B cell (primary cell): ENCODE data around the gene DYRK3. TPM values are rescaled to one million over a fixed set of nuclear protein-coding genes. Genes with fewer than 3 reads are reported as not detected.

Experiments used
- ATAC-seq: fragments of 200-7000 bp; cut with Tn5 transposase; one replicate; pipeline ENCODE4 v1.10.0; 2021; ENCODE audit warnings: low read depth, mild to moderate bottlenecking, moderate number of reproducible peaks, moderate library complexity
- CTCF ChIA-PET: fragments of 350-600 bp; sonication (Branson Sonifier 250); formaldehyde crosslinking; loops from one replicate; lab custom pipeline; 2021; ENCODE audit warnings: antibody characterized with exemption, inconsistent platforms; lab: Charles Lee
- POLR2A ChIA-PET: fragments of 350-600 bp; sonication (Branson Sonifier 250); formaldehyde crosslinking; loops from one replicate; lab custom pipeline; 2021; ENCODE audit warnings: antibody characterized with exemption; lab: Charles Lee
- DNase-seq: peaks from one replicate; pipeline ENCODE4 v3.0.0; 2013
- H2AFZ ChIP-seq: 2 replicates; pipeline ENCODE4 v1.6.1; 2012; ENCODE audit warnings: mild to moderate bottlenecking, low read depth, low read length; ENCODE audit not compliant: insufficient read depth, poor library complexity, severe bottlenecking
- H3K27ac ChIP-seq, 2 donors: 1 replicate in 1 of 2; 2 replicates in 1 of 2; pipeline ENCODE4 v1.5.1; 2012 to 2013; ENCODE audit warnings: low read length in 2 of 2, mild to moderate bottlenecking in 2 of 2, moderate library complexity in 1 of 2
- H3K27me3 ChIP-seq, 4 experiments: fragments of 200-600 bp in 1 of 4; sonication (generic) in 1 of 4; replicated peaks in 1 of 4; 1 replicate in 2 of 4; 2 replicates in 2 of 4; pipeline versions ENCODE4 v1.6.1 to v1.7.0; 2013 to 2016; ENCODE audit warnings: low read length in 3 of 4, mild to moderate bottlenecking in 2 of 4, mixed read lengths in 1 of 4, moderate library complexity in 1 of 4; ENCODE audit not compliant: insufficient read depth in 4 of 4, control insufficient read depth in 3 of 4; ENCODE audit errors: control extremely low read depth in 1 of 4
- H3K36me3 ChIP-seq, 2 experiments: replicated peaks in 1 of 2; 1 replicate in 1 of 2; 2 replicates in 1 of 2; pipeline versions ENCODE4 v1.6.1 to v1.7.1; 2013; ENCODE audit warnings: low read length in 1 of 2; ENCODE audit not compliant: insufficient read depth in 2 of 2, control insufficient read depth in 1 of 2; ENCODE audit errors: control extremely low read depth in 1 of 2, extremely low read depth in 1 of 2
- H3K4me1 ChIP-seq, 2 donors: fragments of 200-600 bp in 1 of 2; sonication (generic) in 1 of 2; 1 replicate in 1 of 2; 2 replicates in 1 of 2; pipeline versions ENCODE4 v1.5.1 to v1.6.1; 2013 to 2017; ENCODE audit warnings: low read length in 2 of 2; ENCODE audit not compliant: control insufficient read depth in 2 of 2, insufficient read depth in 2 of 2
- H3K4me2 ChIP-seq: replicated peaks from 2 replicates; pipeline ENCODE3; 2012; ENCODE audit warnings: mild to moderate bottlenecking, low read depth, low read length; ENCODE audit not compliant: poor library complexity, severe bottlenecking
- H3K4me3 ChIP-seq, 5 experiments: fragments of 200-600 bp in 1 of 5; sonication (generic) in 1 of 5; 1 replicate in 3 of 5; 2 replicates in 2 of 5; pipeline versions ENCODE4 v1.5.1 to v1.7.0; 2011 to 2016; ENCODE audit warnings: low read length in 4 of 5, mild to moderate bottlenecking in 4 of 5, low read depth in 2 of 5, control low read depth in 1 of 5, moderate library complexity in 1 of 5; ENCODE audit not compliant: insufficient read depth in 1 of 5; ENCODE audit errors: control extremely low read depth in 1 of 5, extremely low read depth in 1 of 5
- H3K79me2 ChIP-seq: fragments of 200-600 bp; sonication (generic); one replicate; pipeline ENCODE4 v1.6.0; 2016; ENCODE audit warnings: low read length; ENCODE audit not compliant: control insufficient read depth, insufficient read depth
- H3K9ac ChIP-seq: fragments of 200-600 bp; sonication (generic); 2 replicates; pipeline ENCODE4 v1.6.1; 2017; ENCODE audit warnings: mild to moderate bottlenecking, low read length, moderate library complexity
- H3K9me3 ChIP-seq, 3 donors: one replicate each; pipeline versions ENCODE4 v1.6.1 to v1.7.1; 2013; ENCODE audit warnings: low read length in 2 of 3; ENCODE audit not compliant: control insufficient read depth in 2 of 3, insufficient read depth in 1 of 3; ENCODE audit errors: control extremely low read depth in 1 of 3
- H4K20me1 ChIP-seq: 2 replicates; pipeline ENCODE4 v1.6.0; 2012; ENCODE audit warnings: mild to moderate bottlenecking, low read length; ENCODE audit not compliant: insufficient read depth, control insufficient read depth, poor library complexity, severe bottlenecking
- H3K27ac Mint-ChIP-seq: one replicate; pipeline ENCODE4 v1.8.0; 2021; ENCODE audit warnings: mixed read lengths
- H3K27me3 Mint-ChIP-seq: one replicate; pipeline ENCODE4 v1.8.0; 2021; ENCODE audit warnings: mixed read lengths
- H3K4me1 Mint-ChIP-seq: one replicate; pipeline ENCODE4 v1.8.0; 2021; ENCODE audit warnings: mixed read lengths
- H3K4me3 Mint-ChIP-seq: one replicate; pipeline ENCODE4 v1.8.0; 2021; ENCODE audit warnings: mixed read lengths
- H3K9me3 Mint-ChIP-seq: one replicate; pipeline ENCODE4 v1.8.0; 2022; ENCODE audit warnings: mixed read lengths; ENCODE audit not compliant: insufficient read depth
- CTCF ChIP-seq: fragments of 200-600 bp; IDR thresholded peaks from one replicate; pipeline ENCODE4 v1.8.0; 2022; ENCODE audit warnings: antibody characterized with exemption, mild to moderate bottlenecking
- EZH2 ChIP-seq: IDR thresholded peaks from 2 replicates; pipeline ENCODE4 v1.6.1; 2012; ENCODE audit warnings: borderline replicate concordance, low read depth, mild to moderate bottlenecking, moderate library complexity, low read length; ENCODE audit not compliant: insufficient read depth, poor library complexity, severe bottlenecking
- WGBS: methylation state at CpG from one replicate; pipeline ENCODE4 v1.1.5; 2013; ENCODE audit warnings: missing lambda C conversion rate; ENCODE audit not compliant: insufficient coverage; 5-methylcytosine and 5-hydroxymethylcytosine counted together
- intact Hi-C: fragments of 100-400 bp; cut with micrococcal nuclease; formaldehyde crosslinking; loops from one replicate; pipeline ENCODE4 v1.10.0; 2022
- polyA plus RNA-seq: library from polyadenylated mRNA; depleted of rRNA; stranded (reverse); fragments of >200 nt; gene quantifications from 2 replicates; pipeline ENCODE4 v1.2.3, GENCODE V29; 2012
- total RNA-seq, 2 donors: library from RNA; stranded (reverse); fragments of 120-200 nt in 1 of 2; gene quantifications; 1 replicate in 1 of 2; 2 replicates in 1 of 2; pipeline versions ENCODE4 v1.2.3 to v1.2.4, GENCODE V29; 2013 to 2022

DYRK3 gene
- total and polyA plus RNA-seq, 2 donors (not counting 1 experiment from before 2014, with no cell fraction given), result 0.30 TPM; not detected in 1

- no peak overlapping the region for H3K4me3 ChIP-seq
- ChIA-PET POLR2A (no interaction called here), CTCF (interaction anchor here (1.5 to 5.2 kb wide), 2 partner anchors 45 to 101 kb away, joined by 5 to 26 read pairs; no protein-coding TSS in a partner anchor)
- peaks cover 5 to 90% of the 10 kb centered on the region in 2 experiments for H3K36me3 ChIP-seq
- DNase-seq (no peak), ATAC-seq (peak; percentile 33)
- peak overlapping the region; percentile 73 for H3K27ac Mint-ChIP-seq
- H3K4me3 Mint-ChIP-seq, result no peak overlapping the region
- H3K27me3 Mint-ChIP-seq, result no peaks in the 10 kb centered on the region
- intact Hi-C loops, result no loop called here
- no peaks in the 10 kb centered on the region for H3K4me1 ChIP-seq
- peak overlapping the region in 1 of 2 donors; percentile 9 for H3K27ac ChIP-seq
- 48% methylated on average over 2 of the region's 8 CpGs for WGBS
- no peaks in the 10 kb centered on the region for H3K9me3 ChIP-seq
- H2AFZ ChIP-seq, result no peak overlapping the region
- H3K9me3 Mint-ChIP-seq, result no peaks in the 10 kb centered on the region
- peaks cover 34% of the 10 kb centered on the region for H4K20me1 ChIP-seq
- H3K27me3 ChIP-seq, result no peaks in the 10 kb centered on the region
- no peak overlapping the region for H3K4me2 ChIP-seq
- TF ChIP-seq CTCF (peak; percentile 66), EZH2 (no peak)
- peaks cover 8% of the 10 kb centered on the region for H3K79me2 ChIP-seq
- H3K4me1 Mint-ChIP-seq, result peaks cover 7% of the 10 kb centered on the region
- H3K9ac ChIP-seq, result no peak overlapping the region
Observed at GRCh38 chr1:206590025-206590758, 45.1 kb upstream of the DYRK3 start.

GRCh38 chr1:206591226-206591625, 44.1 kb upstream of the DYRK3 start:
- ATAC-seq (no peak), DNase-seq (no peak)
- no peak overlapping the region for H3K4me3 ChIP-seq
- peaks cover 23% of the 10 kb centered on the region for H4K20me1 ChIP-seq
- ChIA-PET POLR2A (no interaction called here), CTCF (interaction anchor here (0.7 to 5.2 kb wide), 10 partner anchors 8 to 392 kb away, joined by 3 to 26 read pairs (median 6); no protein-coding TSS in a partner anchor)
- no peak overlapping the region for H2AFZ ChIP-seq
- intact Hi-C loops, result no loop called here
- WGBS, result 89% methylated on average over 1 of the region's 5 CpGs
- no peak overlapping the region for H3K4me2 ChIP-seq
- no peaks in the 10 kb centered on the region for H3K9me3 Mint-ChIP-seq
- peaks cover 7% of the 10 kb centered on the region for H3K4me1 Mint-ChIP-seq
- H3K27me3 ChIP-seq, result no peaks in the 10 kb centered on the region
- H3K9me3 ChIP-seq, result no peaks in the 10 kb centered on the region
- TF ChIP-seq EZH2 (no peak), CTCF (no peak)
- H3K4me3 Mint-ChIP-seq, result no peak overlapping the region
- no peak overlapping the region for H3K9ac ChIP-seq
- H3K27ac Mint-ChIP-seq, result peak overlapping the region; percentile 22
- H3K27me3 Mint-ChIP-seq, result no peaks in the 10 kb centered on the region
- H3K4me1 ChIP-seq, result no peaks in the 10 kb centered on the region
- H3K79me2 ChIP-seq, result no peaks in the 10 kb centered on the region
- peaks cover 0 to 90% of the 10 kb centered on the region in 2 experiments for H3K36me3 ChIP-seq
- H3K27ac ChIP-seq, result peak overlapping the region in 1 of 2 donors; percentile 9
